Activated CD8-positive, alpha-beta memory T cell treated with anti-CD3 and anti-CD28 coated beads for 36 hours (primary cell): ENCODE data around the gene ATXN1. TPM values are rescaled to one million over a fixed set of nuclear protein-coding genes. Genes with fewer than 3 reads are reported as not detected.

Experiments used
- CTCF ChIA-PET: fragments of 350-600 bp; sonication (Branson Sonifier 250); formaldehyde crosslinking; loops from one replicate; lab custom pipeline; 2021; ENCODE audit warnings: antibody characterized with exemption; lab: Charles Lee
- POLR2A ChIA-PET: fragments of 350-600 bp; sonication (Branson Sonifier 250); formaldehyde crosslinking; loops from one replicate; lab custom pipeline; 2021; ENCODE audit warnings: antibody characterized with exemption; lab: Charles Lee
- total RNA-seq, 2 experiments: library from RNA; stranded (reverse); gene quantifications; one replicate each; pipeline ENCODE4 v1.2.3, GENCODE V29; 2021

Gene ATXN1
- total RNA-seq, 2 experiments from 2014 or later: 75.0 to 85.3 TPM

DNA sequence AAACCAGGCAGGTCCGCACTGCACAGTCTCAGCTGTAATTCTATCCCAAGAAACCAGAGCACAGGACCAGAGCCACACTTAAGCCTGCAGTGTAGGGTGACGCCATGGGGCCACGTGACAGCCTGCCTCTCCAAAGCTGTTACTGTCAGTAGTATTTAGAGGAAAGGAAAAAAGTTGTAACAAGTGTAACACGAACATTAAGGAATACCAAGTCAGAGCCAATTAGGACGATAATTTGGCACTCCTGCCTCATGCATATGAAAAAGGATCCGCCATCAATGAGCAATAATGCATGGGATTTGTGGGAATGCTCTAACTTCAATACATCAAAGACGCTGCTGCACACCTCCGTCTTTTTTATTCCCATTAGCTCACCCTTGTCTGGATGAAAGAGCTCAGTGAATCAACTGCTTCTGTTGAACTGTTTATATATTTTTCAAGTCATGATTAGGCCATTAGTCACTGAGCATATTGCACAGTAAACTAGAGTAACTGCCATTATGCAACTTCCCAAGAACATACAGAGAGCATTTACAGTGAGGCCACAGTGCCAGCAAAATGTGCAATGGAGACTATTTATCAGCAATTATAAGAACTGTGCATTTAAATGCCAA, 79.9 kb downstream of the ATXN1 start:
- POLR2A ChIA-PET: interaction anchor here (0.6 kb wide), 1 partner anchor 18 kb away, joined by 4 read pairs; no protein-coding TSS in a partner anchor

DNA sequence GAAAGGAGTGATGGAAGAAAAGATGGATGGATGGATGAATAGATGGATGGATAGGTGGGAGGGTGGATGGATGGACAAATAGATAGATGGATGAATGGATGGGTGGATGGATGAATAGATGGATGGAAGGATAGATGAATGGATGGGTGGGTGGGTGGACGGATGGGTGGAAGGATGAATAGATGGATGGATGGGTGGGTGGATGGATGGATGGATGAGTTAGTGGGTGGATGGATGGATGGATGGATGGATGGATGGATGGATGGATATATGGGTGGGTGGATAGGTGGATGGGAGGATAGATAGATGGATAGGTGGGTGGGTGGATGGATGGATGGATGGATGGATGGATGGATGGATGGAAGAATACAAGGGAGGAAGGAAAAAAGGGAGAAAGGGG, 82.2 kb downstream of the ATXN1 start:
- CTCF ChIA-PET: no interaction called here
- POLR2A ChIA-PET: no interaction called here

More for the DNA sequence above, 79.9 kb downstream of the ATXN1 start:
- CTCF ChIA-PET: interaction anchor here (0.5 to 1.3 kb wide), 4 partner anchors 24 to 84 kb away, joined by 3 to 4 read pairs (median 3); partner anchors contain the start of gene ATXN1

DNA sequence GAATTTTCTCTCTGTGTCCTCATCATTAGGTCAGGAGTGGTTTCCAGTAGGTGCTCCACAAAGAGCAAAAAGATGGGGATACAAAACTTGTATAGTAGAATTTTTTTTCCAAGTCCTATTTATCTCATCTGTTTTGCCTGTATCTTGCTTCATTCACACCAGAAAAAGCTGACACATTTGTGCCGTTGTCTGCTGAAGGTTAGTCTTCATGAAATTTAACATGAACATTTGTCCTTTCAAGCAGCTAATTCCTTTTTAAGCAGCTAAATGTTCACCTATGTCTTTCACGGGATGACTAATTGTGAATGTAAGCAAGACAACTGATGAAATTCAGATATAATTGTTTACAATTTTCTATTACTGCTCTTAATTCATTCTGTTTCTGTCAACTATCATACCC, 83.8 kb downstream of the ATXN1 start:
- POLR2A ChIA-PET: no interaction called here
- CTCF ChIA-PET: interaction anchor here (1.1 kb wide), 1 partner anchor 345 kb away, joined by 3 read pairs; no protein-coding TSS in a partner anchor

DNA sequence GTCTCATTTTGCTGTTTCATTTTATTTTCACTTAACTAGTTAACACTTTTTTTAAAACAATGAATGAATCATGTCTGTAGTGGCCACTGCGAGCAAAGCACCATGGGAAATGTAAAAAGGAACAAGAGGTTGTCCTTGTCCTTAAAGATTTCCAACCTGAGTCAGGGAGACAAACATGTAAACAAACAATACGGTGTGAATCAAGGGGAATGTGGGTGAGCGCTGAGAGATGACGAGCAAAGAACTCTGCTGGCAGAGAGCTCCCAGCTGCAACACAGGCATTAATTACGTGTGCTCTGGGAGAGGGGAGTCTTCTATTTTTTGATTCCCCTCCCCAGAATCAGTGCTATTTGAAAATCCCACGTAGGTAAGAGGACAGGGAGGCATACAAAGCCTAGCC, 84.3 kb downstream of the ATXN1 start:
- ChIA-PET CTCF (interaction anchor here (1.1 kb wide), 1 partner anchor 345 kb away, joined by 3 read pairs; no protein-coding TSS in a partner anchor), POLR2A (no interaction called here)

DNA sequence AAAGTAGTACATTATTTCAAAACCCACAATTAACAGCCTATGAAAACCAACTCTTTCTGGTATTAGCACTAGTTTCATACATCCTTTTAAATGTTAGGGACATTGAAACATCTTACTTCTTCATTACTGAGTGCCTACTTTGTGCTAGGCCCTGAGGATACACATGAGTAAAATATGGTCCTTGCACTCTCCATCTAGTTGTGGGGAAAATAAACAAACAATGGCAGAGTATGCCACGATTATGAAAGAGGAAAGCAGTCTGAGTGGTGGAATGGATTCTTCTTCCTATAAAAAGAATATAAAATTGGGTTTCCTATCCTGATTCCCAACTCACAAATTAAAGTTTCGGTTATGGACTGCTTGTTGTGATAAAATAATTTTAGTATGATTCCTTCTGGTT, 84.9 kb downstream of the ATXN1 start:
- ChIA-PET POLR2A (no interaction called here), CTCF (no interaction called here)

DNA sequence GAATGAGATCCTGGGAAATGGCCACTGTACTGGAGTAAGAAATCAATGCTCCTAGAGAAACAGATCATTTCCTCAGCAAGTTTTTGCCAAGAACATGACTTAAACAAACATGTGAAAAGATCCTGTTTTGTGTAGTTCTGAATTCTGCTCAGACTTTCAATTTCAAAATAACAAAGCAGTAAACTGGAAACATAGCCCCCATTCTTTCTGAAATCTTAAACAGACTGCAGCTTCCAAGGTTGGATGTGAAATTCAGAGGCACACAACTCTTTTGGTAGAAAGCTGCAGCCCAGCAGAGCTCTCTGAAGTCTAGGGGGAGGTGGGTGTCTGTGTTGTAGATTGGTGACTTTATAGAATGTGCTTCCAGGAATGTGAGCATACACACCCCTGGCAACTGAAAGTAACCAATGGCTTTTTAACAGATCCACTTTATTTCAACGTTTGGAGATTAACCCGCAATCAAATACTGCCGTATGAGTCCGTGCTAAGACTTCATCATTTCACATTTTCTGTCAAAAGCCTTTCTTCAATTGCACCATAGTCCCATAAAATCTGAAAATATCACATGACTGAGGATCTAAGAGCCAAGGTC, 86.4 kb downstream of the ATXN1 start:
- POLR2A ChIA-PET: interaction anchor here (0.5 to 0.6 kb wide), 2 partner anchors 15 to 39 kb away, joined by 5 to 11 read pairs; no protein-coding TSS in a partner anchor
- CTCF ChIA-PET: interaction anchor here (0.7 kb wide), 1 partner anchor 49 kb away, joined by 4 read pairs; no protein-coding TSS in a partner anchor

DNA sequence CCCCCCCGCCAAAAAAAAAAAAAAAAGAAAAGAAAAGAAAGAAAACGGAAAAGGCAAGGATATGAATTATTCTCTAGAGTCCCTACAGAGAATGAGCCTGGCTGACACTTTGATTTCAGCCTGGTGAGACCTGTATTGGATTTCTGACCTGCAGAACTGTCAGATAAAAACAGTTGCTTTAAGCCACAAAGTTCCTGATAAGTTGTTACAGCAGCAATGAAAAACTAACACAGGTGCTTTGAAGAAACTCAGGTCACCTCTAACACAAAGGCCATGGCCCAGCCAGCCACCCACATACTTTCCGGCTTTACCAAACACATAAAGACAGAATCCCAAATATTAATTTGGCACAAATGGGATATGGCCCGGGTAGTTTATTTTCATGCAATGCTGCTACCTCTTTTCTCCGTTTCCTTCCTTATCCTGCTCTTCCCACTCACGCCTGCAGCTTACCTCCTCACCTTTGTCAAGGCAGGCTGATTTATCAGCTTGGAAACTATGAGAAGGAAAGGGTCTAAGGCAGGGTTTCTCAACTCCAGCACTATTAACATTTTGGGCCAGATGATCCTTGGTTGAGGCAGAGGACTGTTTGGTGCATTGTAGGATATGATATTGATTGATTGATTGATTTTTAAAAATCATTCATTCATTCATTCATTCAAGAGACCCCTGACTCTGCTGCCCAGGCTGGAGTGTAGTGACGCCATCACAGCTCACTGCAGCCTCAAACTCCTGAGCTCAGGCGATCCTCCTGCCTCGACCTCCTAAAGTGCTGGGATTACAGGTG, 88.1 kb downstream of the ATXN1 start:
- ChIA-PET CTCF (interaction anchor here (0.7 kb wide), 1 partner anchor 18 kb away, joined by 5 read pairs; no protein-coding TSS in a partner anchor), POLR2A (interaction anchor here (0.6 to 0.7 kb wide), 2 partner anchors 25 to 43 kb away, joined by 6 read pairs; no protein-coding TSS in a partner anchor)

DNA sequence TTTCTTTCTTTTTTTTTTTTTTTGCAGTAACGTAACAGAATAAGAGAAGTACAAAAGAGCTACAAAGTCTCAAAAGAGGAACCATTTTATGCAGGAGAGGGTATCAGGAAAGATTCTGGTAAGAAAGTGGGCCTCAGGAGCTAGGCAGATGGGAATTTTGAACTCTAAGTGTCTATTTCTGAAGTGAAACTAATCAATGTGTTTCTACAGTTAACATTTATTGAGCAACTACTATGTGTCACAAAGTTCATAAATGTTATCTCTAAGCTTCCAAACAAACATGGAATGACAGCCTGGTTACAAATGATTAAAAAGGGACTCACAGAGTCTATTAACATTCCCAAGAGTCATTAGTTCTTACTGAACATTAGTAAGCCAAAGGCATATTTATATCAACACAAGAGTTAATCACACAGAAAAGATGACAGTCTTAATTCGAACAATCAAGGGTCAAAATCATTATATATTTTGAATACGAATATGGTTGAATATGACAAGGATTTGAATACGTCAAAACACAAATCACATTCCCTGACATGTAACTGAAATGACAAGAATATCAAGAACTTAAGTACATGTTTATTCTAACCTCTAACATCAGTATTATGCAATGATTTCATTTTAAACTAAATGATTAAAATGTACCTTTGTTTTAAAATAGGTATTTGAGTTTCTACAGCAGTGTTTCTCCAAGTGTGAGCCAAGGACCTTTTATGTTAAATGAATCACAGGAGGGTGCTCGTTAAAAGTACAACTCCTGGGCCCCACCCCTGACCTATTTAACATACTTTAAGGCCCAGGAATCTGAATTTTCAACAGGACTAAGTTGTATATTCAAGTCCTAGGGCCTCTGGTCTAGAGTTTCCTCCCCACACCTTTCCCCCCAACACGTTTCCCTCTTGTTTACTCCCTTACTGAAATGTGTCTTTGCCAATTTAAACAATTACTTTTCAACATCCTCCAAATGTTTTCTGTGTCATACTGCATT, 89.7 kb downstream of the ATXN1 start:
- CTCF ChIA-PET: interaction anchor here (0.8 to 1.5 kb wide), 5 partner anchors 11 to 91 kb away, joined by 3 to 4 read pairs (median 3); no protein-coding TSS in a partner anchor
- POLR2A ChIA-PET: interaction anchor here (0.6 to 2.2 kb wide), 3 partner anchors 27 to 257 kb away, joined by 3 to 11 read pairs (median 5); no protein-coding TSS in a partner anchor

DNA sequence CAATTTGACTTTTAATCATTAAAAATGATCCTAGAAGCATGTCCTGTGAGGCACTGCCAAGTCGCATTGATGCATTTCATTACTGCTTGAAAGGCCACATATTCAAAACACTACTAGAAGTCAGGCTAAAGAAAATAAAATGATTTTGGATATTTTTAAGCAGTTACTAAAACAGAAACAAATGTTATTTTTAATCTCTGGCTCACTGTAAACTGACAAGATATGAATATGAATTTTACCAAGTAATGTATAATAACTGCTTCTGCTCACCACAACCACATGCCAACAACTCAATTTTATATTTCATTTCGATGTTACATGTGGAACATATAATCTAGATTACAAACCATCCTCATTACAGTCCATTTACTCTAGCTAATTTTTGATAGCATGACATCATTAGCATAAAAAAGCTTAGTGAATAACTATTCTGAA, 90.6 kb downstream of the ATXN1 start:
- POLR2A ChIA-PET: interaction anchor here (0.5 to 2.2 kb wide), 3 partner anchors 28 to 432 kb away, joined by 3 to 11 read pairs (median 3); partner anchors contain the start of gene GMPR
- CTCF ChIA-PET: interaction anchor here (1.0 to 1.5 kb wide), 3 partner anchors 13 to 92 kb away, joined by 3 to 4 read pairs (median 3); no protein-coding TSS in a partner anchor

DNA sequence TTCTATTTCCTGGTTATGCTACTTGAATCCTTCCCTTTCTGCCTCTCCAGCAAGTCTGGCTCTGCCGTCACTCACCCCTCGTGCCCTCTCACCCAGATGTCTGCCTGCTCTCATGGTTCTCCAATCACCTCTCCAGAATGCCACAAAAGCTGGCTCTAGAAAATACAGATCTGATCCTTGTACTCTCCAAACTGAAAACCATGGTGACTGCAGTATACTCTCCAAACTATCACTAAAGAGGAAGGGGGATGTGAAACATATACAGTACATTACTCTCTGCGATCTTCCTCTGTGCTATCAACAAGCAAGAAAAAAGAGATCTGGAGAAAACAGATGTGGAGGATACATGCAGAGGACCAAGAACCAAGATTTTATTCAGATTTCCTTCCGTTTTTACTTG, 91.1 kb downstream of the ATXN1 start:
- ChIA-PET CTCF (interaction anchor here (1.5 kb wide), 1 partner anchor 23 kb away, joined by 3 read pairs; no protein-coding TSS in a partner anchor), POLR2A (interaction anchor here (2.2 kb wide), 1 partner anchor 28 kb away, joined by 11 read pairs; no protein-coding TSS in a partner anchor)

DNA sequence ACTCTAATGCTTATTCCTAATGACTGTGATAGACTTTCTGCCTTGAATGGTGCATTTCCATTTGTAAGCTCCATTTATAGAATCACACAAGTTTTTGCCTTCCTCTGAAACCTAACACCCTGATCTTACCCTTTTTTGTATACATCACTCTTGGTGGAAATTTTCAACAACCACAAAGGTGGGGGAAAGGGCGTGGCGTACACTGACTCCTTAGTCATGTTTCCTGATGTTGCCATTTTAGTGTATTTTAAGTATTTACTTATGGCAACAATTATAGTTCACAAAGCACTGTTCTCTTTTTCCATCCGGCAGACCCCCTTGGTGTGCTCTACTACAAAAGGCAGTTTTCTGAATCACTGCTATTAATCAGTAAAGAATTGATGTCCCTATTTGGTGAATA, 92.0 kb downstream of the ATXN1 start:
- POLR2A ChIA-PET: interaction anchor here (1.2 kb wide), 1 partner anchor 11 kb away, joined by 7 read pairs; no protein-coding TSS in a partner anchor
- CTCF ChIA-PET: interaction anchor here (1.2 kb wide), 1 partner anchor 11 kb away, joined by 5 read pairs; no protein-coding TSS in a partner anchor

DNA sequence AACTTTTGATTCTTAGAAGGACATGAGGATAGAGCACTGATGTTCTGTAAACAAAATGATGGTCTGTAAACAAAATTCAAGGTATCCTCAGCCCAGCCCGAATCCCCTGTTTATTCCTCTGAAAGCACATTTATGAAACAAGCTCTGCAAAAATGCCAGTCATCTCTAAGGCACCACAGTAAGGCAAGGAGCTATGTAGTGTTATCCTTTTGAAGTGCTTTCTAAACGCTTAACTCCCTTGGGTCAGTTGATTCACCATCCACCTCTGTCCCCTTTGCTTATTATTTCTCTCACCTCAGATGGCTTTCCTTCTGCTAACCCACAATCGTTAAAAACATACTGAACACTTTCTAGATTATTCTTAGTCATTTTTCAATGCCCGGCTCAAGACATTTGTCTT, 93.8 kb downstream of the ATXN1 start:
- CTCF ChIA-PET: no interaction called here
- POLR2A ChIA-PET: no interaction called here

DNA sequence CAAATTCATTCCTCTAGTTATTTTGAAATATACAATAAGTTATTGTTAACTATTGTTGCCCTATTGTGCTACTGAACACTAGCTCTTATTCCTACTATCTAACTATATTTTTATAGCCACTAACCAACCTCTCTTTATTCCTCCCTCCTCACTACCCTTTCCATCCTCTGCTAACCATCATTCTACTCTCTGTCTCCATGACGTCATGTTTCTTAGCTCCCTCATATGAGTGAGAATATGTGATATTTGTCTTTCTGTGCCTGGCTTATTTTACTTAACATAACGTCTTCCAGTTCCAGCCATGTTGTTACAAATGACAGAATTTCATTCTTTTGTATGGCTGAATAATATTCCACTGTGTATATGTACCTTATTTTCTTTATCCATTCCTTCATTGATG, 95.3 kb downstream of the ATXN1 start:
- POLR2A ChIA-PET: no interaction called here

DNA sequence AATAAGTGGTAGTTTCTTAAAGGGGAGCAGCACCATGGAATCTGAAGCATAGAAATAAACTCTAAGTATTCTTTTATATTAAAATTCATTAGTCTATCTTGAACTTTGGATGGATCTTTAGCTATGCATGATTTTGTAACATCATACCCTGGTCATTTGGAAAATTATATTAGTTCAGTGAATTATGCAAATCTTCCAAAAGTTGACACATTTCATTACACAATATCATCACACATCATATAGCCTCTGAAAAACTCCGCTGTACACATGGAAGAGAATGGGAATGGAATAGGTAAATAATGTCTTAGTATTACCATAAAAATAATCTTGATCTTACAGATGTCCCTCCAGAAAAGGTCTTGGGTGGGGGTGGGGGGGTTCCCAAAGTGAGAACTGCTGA, 96.1 kb downstream of the ATXN1 start:
- ChIA-PET CTCF (no interaction called here), POLR2A (no interaction called here)

More for the DNA sequence above, 95.3 kb downstream of the ATXN1 start:
- CTCF ChIA-PET: no interaction called here

DNA sequence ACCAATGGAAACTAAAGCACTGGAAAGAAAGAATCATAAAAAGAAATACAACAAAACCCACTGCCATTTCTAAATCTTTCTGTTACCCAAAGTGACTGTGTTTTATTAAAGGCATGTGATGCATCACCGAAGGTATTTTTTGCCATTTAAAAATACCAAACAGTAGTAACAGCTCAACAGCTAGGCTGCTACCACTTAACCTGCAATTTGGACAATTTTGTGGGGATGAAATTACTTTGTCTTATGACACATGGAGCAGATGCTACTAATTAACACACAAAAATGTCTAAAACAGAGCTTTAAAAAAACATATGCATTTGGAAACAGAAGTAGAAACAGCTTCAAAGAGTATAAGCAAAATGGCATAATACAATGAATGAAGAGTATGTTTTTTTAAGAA, 97.4 kb downstream of the ATXN1 start:
- POLR2A ChIA-PET: no interaction called here

DNA sequence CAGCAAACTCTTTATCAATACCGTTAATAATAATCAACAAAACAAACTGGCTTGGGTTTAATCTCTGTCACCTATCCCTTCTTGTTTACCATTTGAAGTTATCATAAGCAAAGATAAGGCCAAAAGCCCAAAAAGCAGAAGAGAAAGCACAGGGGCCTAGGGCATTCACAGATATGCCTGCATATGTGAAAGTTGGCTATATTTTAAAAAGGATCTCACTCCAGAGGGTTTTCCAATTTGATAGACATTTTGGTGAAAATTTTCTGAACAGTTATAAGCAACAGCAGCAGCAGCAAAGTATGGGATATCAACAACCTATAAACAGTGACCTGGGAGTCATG, 101.1 kb downstream of the ATXN1 start:
- CTCF ChIA-PET: interaction anchor here (2.1 kb wide), 1 partner anchor 104 kb away, joined by 5 read pairs; no protein-coding TSS in a partner anchor

More for the DNA sequence above, 97.4 kb downstream of the ATXN1 start:
- CTCF ChIA-PET: no interaction called here

DNA sequence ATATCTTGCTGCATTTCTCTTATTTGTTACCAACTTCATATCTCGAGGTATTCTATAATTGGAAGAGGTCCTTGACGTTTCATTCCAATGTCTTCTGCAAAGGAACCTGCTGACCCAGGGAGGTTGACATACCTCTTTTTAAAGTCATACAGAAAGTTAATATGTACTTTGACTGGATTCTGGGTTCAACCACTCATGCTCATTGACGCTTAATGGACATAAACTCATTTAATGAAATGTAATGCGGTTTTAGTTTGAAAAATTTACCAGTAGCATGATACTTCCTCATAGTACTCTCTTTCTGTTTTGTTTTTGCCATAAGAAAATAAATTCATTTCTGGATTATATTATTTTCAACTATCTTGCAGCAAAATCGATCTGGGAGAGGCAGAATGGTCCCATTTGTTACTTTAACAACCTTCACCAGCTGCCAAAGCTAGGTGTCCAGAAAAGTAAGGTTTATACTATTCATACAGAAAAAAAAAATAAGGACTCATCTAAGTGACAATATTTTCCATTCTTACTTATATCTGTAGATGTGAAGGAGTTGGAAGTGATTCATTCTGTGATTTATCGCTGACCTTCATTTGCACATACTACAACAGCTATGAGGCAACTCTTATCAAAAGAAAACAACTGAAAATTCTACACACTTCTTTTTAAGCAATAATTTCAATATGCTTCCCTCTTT, 101.6 kb downstream of the ATXN1 start:
- CTCF ChIA-PET: interaction anchor here (1.2 to 2.1 kb wide), 2 partner anchors 23 to 104 kb away, joined by 3 to 5 read pairs; no protein-coding TSS in a partner anchor
- POLR2A ChIA-PET: interaction anchor here (0.5 to 2.3 kb wide), 4 partner anchors 44 to 336 kb away, joined by 3 to 17 read pairs (median 4); partner anchors contain the start of gene ATXN1

More for the DNA sequence above, 101.1 kb downstream of the ATXN1 start:
- POLR2A ChIA-PET: interaction anchor here (1.8 to 2.3 kb wide), 2 partner anchors 72 to 102 kb away, joined by 4 to 17 read pairs; partner anchors contain the start of gene ATXN1
